GM21717 (cell line): ENCODE data around the gene KY.

Source experiments
- ATAC-seq: cut with Tn5 transposase; IDR thresholded peaks from one replicate; pipeline ENCODE4 v1.9.1; 2021; ENCODE audit warnings: mild to moderate bottlenecking, moderate library complexity; ENCODE audit not compliant: unreplicated experiment

KY gene

GRCh38 chr3:134559591-134559990 lies 91.2 kb downstream of the KY start:
- no peak for ATAC-seq
